M059J (cell line): ENCODE measurements around the gene TMEM86A. TPM values are rescaled to one million over a fixed set of nuclear protein-coding genes. Genes with fewer than 3 reads are reported as not detected.

Experiments
- total RNA-seq: library from RNA; depleted of rRNA; stranded (reverse); fragments of >200 nt; shearing (Covaris generic); gene quantifications from 2 replicates; pipeline ENCODE4 v1.2.3, GENCODE V29; 2014; rRNA removed

TMEM86A gene
- total RNA-seq, 1 experiment from 2014 or later: 1.1 TPM

Other genes starting within 250 kb of the TMEM86A start
- gene LDHAL6A, start 242.9 kb upstream of the TMEM86A start, total RNA-seq: not detected in 2 replicates
- gene TSG101, start 171.8 kb upstream of the TMEM86A start, total RNA-seq: 123 and 172 TPM in 2 replicates
- 46.7 and 124 TPM in 2 replicates for gene UEVLD, start 110.0 kb upstream of the TMEM86A start, total RNA-seq
- not detected in 2 replicates for gene MISFA, start 99.0 kb upstream of the TMEM86A start, total RNA-seq
- 14.5 and 29.3 TPM in 2 replicates for gene SPTY2D1, start 64.4 kb upstream of the TMEM86A start, total RNA-seq
- not detected in 2 replicates for gene IGSF22, start 27.4 kb downstream of the TMEM86A start, total RNA-seq
- not detected in 2 replicates for gene PTPN5, start 93.0 kb downstream of the TMEM86A start, total RNA-seq
- gene MRGPRX1, start 240.6 kb downstream of the TMEM86A start, total RNA-seq: not detected in 2 replicates